ENCODE measurements around the gene DNMT3B.
"Not testable (repeated sequence)": the region's sequence is repeated elsewhere in the genome, so short reads cannot be mapped to it uniquely, and the experiment has no call there.

The DNMT3B gene

DNA sequence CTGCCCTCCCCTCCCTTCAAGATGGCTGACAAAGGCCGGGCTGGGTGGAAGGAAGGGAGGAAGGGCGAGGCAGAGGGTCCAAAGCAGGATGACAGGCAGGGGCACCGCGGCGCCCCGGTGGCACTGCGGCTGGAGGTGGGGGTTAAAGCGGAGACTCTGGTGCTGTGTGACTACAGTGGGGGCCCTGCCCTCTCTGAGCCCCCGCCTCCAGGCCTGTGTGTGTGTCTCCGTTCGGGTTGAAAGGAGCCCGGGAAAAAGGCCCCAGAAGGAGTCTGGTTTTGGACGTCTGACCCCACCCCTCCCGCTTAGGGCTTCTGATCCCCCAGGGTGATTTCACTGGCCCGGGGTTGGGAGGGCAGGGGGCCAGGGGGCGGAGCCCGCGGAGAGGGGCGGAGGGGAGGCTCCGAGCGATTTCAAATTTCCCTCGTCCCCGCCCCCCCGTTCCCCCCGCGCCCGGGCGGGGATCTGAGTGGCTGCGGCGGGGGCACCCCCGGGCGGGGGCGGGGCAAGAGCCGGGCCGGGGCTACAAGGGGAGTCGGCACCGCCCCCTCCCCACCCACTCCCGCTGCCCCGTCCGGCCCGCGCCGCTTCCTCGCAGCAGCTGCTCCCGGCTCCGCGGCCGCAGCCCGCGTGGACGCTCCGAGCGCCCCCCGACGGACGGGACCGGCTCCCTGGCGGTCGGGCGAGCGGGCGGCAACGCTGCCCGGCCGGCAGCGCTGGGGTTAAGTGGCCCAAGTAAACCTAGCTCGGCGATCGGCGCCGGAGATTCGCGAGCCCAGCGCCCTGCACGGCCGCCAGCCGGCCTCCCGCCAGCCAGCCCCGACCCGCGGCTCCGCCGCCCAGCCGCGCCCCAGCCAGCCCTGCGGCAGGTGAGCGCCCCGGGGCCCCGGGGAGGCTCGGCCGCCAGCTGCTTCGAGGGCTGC lies at the start of gene DNMT3B:
Gene DNMT3B, plus strand, starts transcription at position 555 of the 923 bp plus-strand sequence. CDS start 17,939 bp downstream, outside the sequence.
- Histone ChIP-seq H3K27ac (peak within 1 kb of the TSS; percentile 1), H3K4me3 (ENCODE audit: low read depth in 1 of 2, low read length in 1 of 2) (peak within 1 kb of the TSS; percentile 56 to 63), H3K36me3 (no peaks in the 10 kb centered on the region), H3K9me3 (no peaks in the 10 kb centered on the region), H3K27me3 (peaks cover 45% of the 10 kb centered on the region), H3K4me1 (ENCODE audit: control insufficient read depth in 1 of 2, insufficient read depth in 1 of 2, low read depth in 1 of 2, low read length in 1 of 2) (peaks cover 19 to 20% of the 10 kb centered on the region in 2 experiments)
- TF ChIP-seq, protein P1, sequence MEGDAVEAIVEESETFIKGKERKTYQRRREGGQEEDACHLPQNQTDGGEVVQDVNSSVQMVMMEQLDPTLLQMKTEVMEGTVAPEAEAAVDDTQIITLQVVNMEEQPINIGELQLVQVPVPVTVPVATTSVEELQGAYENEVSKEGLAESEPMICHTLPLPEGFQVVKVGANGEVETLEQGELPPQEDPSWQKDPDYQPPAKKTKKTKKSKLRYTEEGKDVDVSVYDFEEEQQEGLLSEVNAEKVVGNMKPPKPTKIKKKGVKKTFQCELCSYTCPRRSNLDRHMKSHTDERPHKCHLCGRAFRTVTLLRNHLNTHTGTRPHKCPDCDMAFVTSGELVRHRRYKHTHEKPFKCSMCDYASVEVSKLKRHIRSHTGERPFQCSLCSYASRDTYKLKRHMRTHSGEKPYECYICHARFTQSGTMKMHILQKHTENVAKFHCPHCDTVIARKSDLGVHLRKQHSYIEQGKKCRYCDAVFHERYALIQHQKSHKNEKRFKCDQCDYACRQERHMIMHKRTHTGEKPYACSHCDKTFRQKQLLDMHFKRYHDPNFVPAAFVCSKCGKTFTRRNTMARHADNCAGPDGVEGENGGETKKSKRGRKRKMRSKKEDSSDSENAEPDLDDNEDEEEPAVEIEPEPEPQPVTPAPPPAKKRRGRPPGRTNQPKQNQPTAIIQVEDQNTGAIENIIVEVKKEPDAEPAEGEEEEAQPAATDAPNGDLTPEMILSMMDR (IDR thresholded peaks at IDR 0.05), result no peak

- H3K4me3 ChIP-seq (ENCODE audit: low read depth in 1 of 2, low read length in 1 of 2), result no peak overlapping the region
- H3K36me3 ChIP-seq, result peaks cover 14% of the 10 kb centered on the region
- no peaks in the 10 kb centered on the region for H3K4me1 ChIP-seq (ENCODE audit: control insufficient read depth in 1 of 2, insufficient read depth in 1 of 2, low read depth in 1 of 2, low read length in 1 of 2)
- H3K27me3 ChIP-seq, result no peaks in the 10 kb centered on the region
- TF ChIP-seq, protein P1 (IDR thresholded peaks at IDR 0.05), result no peak
- H3K27ac ChIP-seq, result no peak overlapping the region
- H3K9me3 ChIP-seq, result no peaks in the 10 kb centered on the region
These were observed 43.3 kb upstream of the DNMT3B start for GRCh38 chr20:32718749-32719348.

- no peaks in the 10 kb centered on the region for H3K9me3 ChIP-seq
- TF ChIP-seq, protein P1 (IDR thresholded peaks at IDR 0.05), result no peak
- peaks cover 40% of the 10 kb centered on the region for H3K36me3 ChIP-seq
- no peaks in the 10 kb centered on the region for H3K4me1 ChIP-seq (ENCODE audit: control insufficient read depth in 1 of 2, insufficient read depth in 1 of 2, low read depth in 1 of 2, low read length in 1 of 2)
- no peaks in the 10 kb centered on the region for H3K27me3 ChIP-seq
- H3K27ac ChIP-seq, result no peak overlapping the region
- no peak overlapping the region for H3K4me3 ChIP-seq (ENCODE audit: low read depth in 1 of 2, low read length in 1 of 2)
These were observed 34.5 kb upstream of the DNMT3B start for GRCh38 chr20:32727683-32728082.

- not testable (repeated sequence) for H3K4me1 ChIP-seq (ENCODE audit: control insufficient read depth in 1 of 2, insufficient read depth in 1 of 2, low read depth in 1 of 2, low read length in 1 of 2); H3K27me3 ChIP-seq; H3K4me3 ChIP-seq (ENCODE audit: low read depth in 1 of 2, low read length in 1 of 2); H3K9me3 ChIP-seq; H3K27ac ChIP-seq
- H3K36me3 ChIP-seq, result peaks cover 40% of the 10 kb centered on the region
These were observed 33.8 kb upstream of the DNMT3B start for GRCh38 chr20:32728435-32728834.

- not testable (repeated sequence) for H3K4me3 ChIP-seq (ENCODE audit: low read depth in 1 of 2, low read length in 1 of 2); H3K27me3 ChIP-seq; H3K27ac ChIP-seq; H3K4me1 ChIP-seq (ENCODE audit: control insufficient read depth in 1 of 2, insufficient read depth in 1 of 2, low read depth in 1 of 2, low read length in 1 of 2); H3K9me3 ChIP-seq
- H3K36me3 ChIP-seq, result peaks cover 40% of the 10 kb centered on the region
These were observed 32.9 kb upstream of the DNMT3B start for GRCh38 chr20:32729334-32729733.

DNA sequence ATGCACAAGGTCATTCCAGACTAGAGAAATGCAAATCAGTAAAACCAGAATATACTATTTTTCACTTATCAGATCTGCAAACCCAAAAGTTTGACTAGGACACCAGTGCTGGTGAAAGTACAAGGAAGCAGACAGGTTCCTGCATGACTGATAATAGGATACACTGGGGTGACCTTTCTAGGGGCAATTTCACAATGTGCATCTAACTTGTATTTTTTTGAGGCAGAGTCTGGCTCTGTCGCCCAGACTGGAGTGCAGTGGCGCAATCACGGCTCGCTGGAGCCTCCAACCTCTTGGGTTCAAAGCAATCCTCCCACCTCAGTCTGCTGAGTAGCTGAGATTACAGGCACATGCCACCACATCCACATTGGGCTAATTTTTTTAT lies 30.3 kb upstream of the DNMT3B start:
- Histone ChIP-seq H3K4me3 (ENCODE audit: low read depth in 1 of 2, low read length in 1 of 2) (no peak overlapping the region), H3K36me3 (peaks cover 26% of the 10 kb centered on the region), H3K4me1 (ENCODE audit: control insufficient read depth in 1 of 2, insufficient read depth in 1 of 2, low read depth in 1 of 2, low read length in 1 of 2) (no peaks in the 10 kb centered on the region), H3K27ac (no peak overlapping the region), H3K9me3 (no peaks in the 10 kb centered on the region), H3K27me3 (no peaks in the 10 kb centered on the region)
- TF ChIP-seq, protein P1 (IDR thresholded peaks at IDR 0.05), result no peak

All from neutrophil (primary cell).